ENCODE data around the gene CRHR2. TPM values are rescaled to one million over a fixed set of nuclear protein-coding genes. Genes with fewer than 3 reads are reported as not detected.

CRHR2 gene
- total and polyA plus RNA-seq, 2 experiments from 2014 or later: 0.14 to 1.4 TPM

GRCh38 chr7:30707391-30708357, 25.4 kb upstream of the CRHR2 start:
- H4K20me1 ChIP-seq (replicated peaks; ENCODE audit: insufficient read depth): no peaks in the 10 kb centered on the region
- H3K36me3 ChIP-seq (ENCODE audit: insufficient read depth): no peaks in the 10 kb centered on the region
- H3K36me3 Mint-ChIP-seq (ENCODE audit: low read depth): no peaks in the 10 kb centered on the region; the same call in 2 of the 3 replicates
- H3K9me3 Mint-ChIP-seq: no peaks in the 10 kb centered on the region
- no peaks in the 10 kb centered on the region for H3K79me2 ChIP-seq (replicated peaks; ENCODE audit: insufficient read depth)
- no peak overlapping the region for H3K4me3 ChIP-seq
- H3K4me1 ChIP-seq (ENCODE audit: insufficient read depth): no peaks in the 10 kb centered on the region; the same call in 1 of the 2 replicates
- no peaks in the 10 kb centered on the region for H3F3A ChIP-seq (replicated peaks; ENCODE audit: low read depth)
- H3K4me1 Mint-ChIP-seq: peaks cover 9% of the 10 kb centered on the region
- no peaks in the 10 kb centered on the region for H3K27me3 ChIP-seq (ENCODE audit: insufficient read depth)
- no peak overlapping the region for H3K27ac Mint-ChIP-seq
- no peaks in the 10 kb centered on the region for H3K9me2 ChIP-seq (ENCODE audit: insufficient read depth)
- no peak overlapping the region for H3K4me3 Mint-ChIP-seq
- H3K27ac ChIP-seq (ENCODE audit: low read depth): no peak overlapping the region
- DNase-seq (ENCODE audit: low spot score) (no peak), ATAC-seq (no peak)
- peaks cover 10% of the 10 kb centered on the region for H3K27me3 Mint-ChIP-seq (ENCODE audit: insufficient read depth, low read depth, poor library complexity)
- TF ChIP-seq ETS1 (IDR thresholded peaks at IDR 0.05) (no peak), CTCF (conservative IDR thresholded peaks at IDR 0.05; ENCODE audit: low read depth in 2 of 2) (no peak), NANOG (IDR thresholded peaks at IDR 0.05; ENCODE audit: borderline replicate concordance) (no peak), CREB1 (CRISPR knock-in tag; IDR thresholded peaks at IDR 0.05; ENCODE audit: low read depth) (no peak)
- TF ChIP-seq, protein P1, sequence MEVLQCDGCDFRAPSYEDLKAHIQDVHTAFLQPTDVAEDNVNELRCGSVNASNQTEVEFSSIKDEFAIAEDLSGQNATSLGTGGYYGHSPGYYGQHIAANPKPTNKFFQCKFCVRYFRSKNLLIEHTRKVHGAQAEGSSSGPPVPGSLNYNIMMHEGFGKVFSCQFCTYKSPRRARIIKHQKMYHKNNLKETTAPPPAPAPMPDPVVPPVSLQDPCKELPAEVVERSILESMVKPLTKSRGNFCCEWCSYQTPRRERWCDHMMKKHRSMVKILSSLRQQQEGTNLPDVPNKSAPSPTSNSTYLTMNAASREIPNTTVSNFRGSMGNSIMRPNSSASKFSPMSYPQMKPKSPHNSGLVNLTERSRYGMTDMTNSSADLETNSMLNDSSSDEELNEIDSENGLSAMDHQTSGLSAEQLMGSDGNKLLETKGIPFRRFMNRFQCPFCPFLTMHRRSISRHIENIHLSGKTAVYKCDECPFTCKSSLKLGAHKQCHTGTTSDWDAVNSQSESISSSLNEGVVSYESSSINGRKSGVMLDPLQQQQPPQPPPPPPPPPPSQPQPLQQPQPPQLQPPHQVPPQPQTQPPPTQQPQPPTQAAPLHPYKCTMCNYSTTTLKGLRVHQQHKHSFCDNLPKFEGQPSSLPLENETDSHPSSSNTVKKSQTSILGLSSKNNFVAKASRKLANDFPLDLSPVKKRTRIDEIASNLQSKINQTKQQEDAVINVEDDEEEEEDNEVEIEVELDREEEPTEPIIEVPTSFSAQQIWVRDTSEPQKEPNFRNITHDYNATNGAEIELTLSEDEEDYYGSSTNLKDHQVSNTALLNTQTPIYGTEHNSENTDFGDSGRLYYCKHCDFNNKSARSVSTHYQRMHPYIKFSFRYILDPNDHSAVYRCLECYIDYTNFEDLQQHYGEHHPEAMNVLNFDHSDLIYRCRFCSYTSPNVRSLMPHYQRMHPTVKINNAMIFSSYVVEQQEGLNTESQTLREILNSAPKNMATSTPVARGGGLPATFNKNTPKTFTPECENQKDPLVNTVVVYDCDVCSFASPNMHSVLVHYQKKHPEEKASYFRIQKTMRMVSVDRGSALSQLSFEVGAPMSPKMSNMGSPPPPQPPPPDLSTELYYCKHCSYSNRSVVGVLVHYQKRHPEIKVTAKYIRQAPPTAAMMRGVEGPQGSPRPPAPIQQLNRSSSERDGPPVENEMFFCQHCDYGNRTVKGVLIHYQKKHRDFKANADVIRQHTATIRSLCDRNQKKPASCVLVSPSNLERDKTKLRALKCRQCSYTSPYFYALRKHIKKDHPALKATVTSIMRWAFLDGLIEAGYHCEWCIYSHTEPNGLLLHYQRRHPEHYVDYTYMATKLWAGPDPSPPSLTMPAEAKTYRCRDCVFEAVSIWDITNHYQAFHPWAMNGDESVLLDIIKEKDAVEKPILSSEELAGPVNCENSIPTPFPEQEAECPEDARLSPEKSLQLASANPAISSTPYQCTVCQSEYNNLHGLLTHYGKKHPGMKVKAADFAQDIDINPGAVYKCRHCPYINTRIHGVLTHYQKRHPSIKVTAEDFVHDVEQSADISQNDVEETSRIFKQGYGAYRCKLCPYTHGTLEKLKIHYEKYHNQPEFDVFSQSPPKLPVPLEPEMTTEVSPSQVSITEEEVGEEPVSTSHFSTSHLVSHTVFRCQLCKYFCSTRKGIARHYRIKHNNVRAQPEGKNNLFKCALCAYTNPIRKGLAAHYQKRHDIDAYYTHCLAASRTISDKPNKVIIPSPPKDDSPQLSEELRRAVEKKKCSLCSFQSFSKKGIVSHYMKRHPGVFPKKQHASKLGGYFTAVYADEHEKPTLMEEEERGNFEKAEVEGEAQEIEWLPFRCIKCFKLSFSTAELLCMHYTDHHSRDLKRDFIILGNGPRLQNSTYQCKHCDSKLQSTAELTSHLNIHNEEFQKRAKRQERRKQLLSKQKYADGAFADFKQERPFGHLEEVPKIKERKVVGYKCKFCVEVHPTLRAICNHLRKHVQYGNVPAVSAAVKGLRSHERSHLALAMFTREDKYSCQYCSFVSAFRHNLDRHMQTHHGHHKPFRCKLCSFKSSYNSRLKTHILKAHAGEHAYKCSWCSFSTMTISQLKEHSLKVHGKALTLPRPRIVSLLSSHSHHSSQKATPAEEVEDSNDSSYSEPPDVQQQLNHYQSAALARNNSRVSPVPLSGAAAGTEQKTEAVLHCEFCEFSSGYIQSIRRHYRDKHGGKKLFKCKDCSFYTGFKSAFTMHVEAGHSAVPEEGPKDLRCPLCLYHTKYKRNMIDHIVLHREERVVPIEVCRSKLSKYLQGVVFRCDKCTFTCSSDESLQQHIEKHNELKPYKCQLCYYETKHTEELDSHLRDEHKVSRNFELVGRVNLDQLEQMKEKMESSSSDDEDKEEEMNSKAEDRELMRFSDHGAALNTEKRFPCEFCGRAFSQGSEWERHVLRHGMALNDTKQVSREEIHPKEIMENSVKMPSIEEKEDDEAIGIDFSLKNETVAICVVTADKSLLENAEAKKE (CRISPR knock-in tag; IDR thresholded peaks at IDR 0.05): no peak
- TF ChIP-seq, protein P2, sequence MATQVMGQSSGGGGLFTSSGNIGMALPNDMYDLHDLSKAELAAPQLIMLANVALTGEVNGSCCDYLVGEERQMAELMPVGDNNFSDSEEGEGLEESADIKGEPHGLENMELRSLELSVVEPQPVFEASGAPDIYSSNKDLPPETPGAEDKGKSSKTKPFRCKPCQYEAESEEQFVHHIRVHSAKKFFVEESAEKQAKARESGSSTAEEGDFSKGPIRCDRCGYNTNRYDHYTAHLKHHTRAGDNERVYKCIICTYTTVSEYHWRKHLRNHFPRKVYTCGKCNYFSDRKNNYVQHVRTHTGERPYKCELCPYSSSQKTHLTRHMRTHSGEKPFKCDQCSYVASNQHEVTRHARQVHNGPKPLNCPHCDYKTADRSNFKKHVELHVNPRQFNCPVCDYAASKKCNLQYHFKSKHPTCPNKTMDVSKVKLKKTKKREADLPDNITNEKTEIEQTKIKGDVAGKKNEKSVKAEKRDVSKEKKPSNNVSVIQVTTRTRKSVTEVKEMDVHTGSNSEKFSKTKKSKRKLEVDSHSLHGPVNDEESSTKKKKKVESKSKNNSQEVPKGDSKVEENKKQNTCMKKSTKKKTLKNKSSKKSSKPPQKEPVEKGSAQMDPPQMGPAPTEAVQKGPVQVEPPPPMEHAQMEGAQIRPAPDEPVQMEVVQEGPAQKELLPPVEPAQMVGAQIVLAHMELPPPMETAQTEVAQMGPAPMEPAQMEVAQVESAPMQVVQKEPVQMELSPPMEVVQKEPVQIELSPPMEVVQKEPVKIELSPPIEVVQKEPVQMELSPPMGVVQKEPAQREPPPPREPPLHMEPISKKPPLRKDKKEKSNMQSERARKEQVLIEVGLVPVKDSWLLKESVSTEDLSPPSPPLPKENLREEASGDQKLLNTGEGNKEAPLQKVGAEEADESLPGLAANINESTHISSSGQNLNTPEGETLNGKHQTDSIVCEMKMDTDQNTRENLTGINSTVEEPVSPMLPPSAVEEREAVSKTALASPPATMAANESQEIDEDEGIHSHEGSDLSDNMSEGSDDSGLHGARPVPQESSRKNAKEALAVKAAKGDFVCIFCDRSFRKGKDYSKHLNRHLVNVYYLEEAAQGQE (IDR thresholded peaks at IDR 0.05; ENCODE audit: unreplicated experiment): no peak
- no peak overlapping the region for H3K4me2 ChIP-seq
- no peak overlapping the region for H2AFZ ChIP-seq

All from GM23338 (cell line).